Measurements from ENCODE around the gene REXO5. TPM values are rescaled to one million over a fixed set of nuclear protein-coding genes. Genes with fewer than 3 reads are reported as not detected.

REXO5 gene
- total RNA-seq, 2 donors from 2014 or later: 2.3 to 3.6 TPM

GRCh38 chr16:20846030-20846429 is 39.7 kb downstream of the REXO5 start:
- Histone ChIP-seq H3K36me3 (replicated peaks in 1 of 2; ENCODE audit: insufficient read depth in 1 of 2, low read depth in 2 of 2) (no peaks in the 10 kb centered on the region), H3K9me3 (no peaks in the 10 kb centered on the region), H3K27me3 (no peaks in the 10 kb centered on the region), H3K27ac (no peak overlapping the region), H3K4me3 (no peak overlapping the region), H3K4me1 (peaks cover 11% of the 10 kb centered on the region)
- TF ChIP-seq POLR2A (IDR thresholded peaks at IDR 0.05) (no peak), CTCF (IDR thresholded peaks at IDR 0.05) (no peak)
- 86 to 88% methylated on average over 5 to 6 of the region's 6 CpGs for WGBS, 2 donors
- intact Hi-C loops (cut with DNase I): loop anchor here (5.0 kb wide), 1 partner anchor 241 kb away; no protein-coding TSS in a partner anchor
- ATAC-seq (no peak), DNase-seq (no peak)

- Histone ChIP-seq H3K9me3 (no peaks in the 10 kb centered on the region), H3K27me3 (no peaks in the 10 kb centered on the region), H3K4me3 (no peak overlapping the region), H3K27ac (no peak overlapping the region), H3K36me3 (replicated peaks in 1 of 2; ENCODE audit: insufficient read depth in 1 of 2, low read depth in 2 of 2) (no peaks in the 10 kb centered on the region), H3K4me1 (peaks cover 16% of the 10 kb centered on the region)
- ATAC-seq (no peak), DNase-seq (no peak)
- intact Hi-C loops (cut with DNase I): loop anchor here (5.0 kb wide), 1 partner anchor 241 kb away; no protein-coding TSS in a partner anchor
- TF ChIP-seq CTCF (IDR thresholded peaks at IDR 0.05) (no peak), POLR2A (IDR thresholded peaks at IDR 0.05) (no peak)
These were observed 40.2 kb downstream of the REXO5 start for GRCh38 chr16:20846551-20846950.

- intact Hi-C loops (cut with DNase I): loop anchor here (5.0 kb wide), 1 partner anchor 240 kb away; no protein-coding TSS in a partner anchor
- WGBS, 2 donors: 89 to 91% methylated on average over 2 of the region's 2 CpGs
- H3K27ac ChIP-seq: no peak overlapping the region
These were observed 41.2 kb downstream of the REXO5 start for GRCh38 chr16:20847550-20847949.

GRCh38 chr16:20849589-20850390 is 43.5 kb downstream of the REXO5 start:
- WGBS, 2 donors: 34 to 44% methylated on average over 6 of the region's 6 CpGs
- no peaks in the 10 kb centered on the region for H3K27me3 ChIP-seq

More at GRCh38 chr16:20847550-20847949, 41.2 kb downstream of the REXO5 start:
- Histone ChIP-seq H3K36me3 (replicated peaks in 1 of 2; ENCODE audit: insufficient read depth in 1 of 2, low read depth in 2 of 2) (no peaks in the 10 kb centered on the region), H3K4me3 (no peak overlapping the region), H3K4me1 (peaks cover 20% of the 10 kb centered on the region), H3K9me3 (no peaks in the 10 kb centered on the region), H3K27me3 (no peaks in the 10 kb centered on the region)
- TF ChIP-seq POLR2A (IDR thresholded peaks at IDR 0.05): no peak
- no peak for TF ChIP-seq CTCF (IDR thresholded peaks at IDR 0.05)
- DNase-seq: no peak
- ATAC-seq: no peak

More at GRCh38 chr16:20849589-20850390, 43.5 kb downstream of the REXO5 start:
- Histone ChIP-seq H3K36me3 (replicated peaks in 1 of 2; ENCODE audit: insufficient read depth in 1 of 2, low read depth in 2 of 2) (no peaks in the 10 kb centered on the region), H3K9me3 (no peaks in the 10 kb centered on the region), H3K4me3 (no peak overlapping the region), H3K27ac (peak overlapping the region in 3 of 4 donors; percentile 1 to 72 (median 24)), H3K4me1 (peaks cover 20% of the 10 kb centered on the region)
- no peak for TF ChIP-seq POLR2A (IDR thresholded peaks at IDR 0.05)
- peak; percentile 89 to 98 (median 95) for TF ChIP-seq CTCF (IDR thresholded peaks at IDR 0.05)
- DNase-seq (peak; percentile 64 to 77 (median 71)), ATAC-seq (peak; percentile 67)
- intact Hi-C loops (cut with DNase I): loop anchor here (5.0 to 10.0 kb wide), 2 partner anchors 55 to 238 kb away; partner anchors contain the start of genes DCUN1D3 and LYRM1

Data from body of pancreas (tissue), 4 donors.